Naive thymus-derived CD4-positive, alpha-beta T cell (primary cell): ENCODE results near the gene STK32C. TPM values are rescaled to one million over a fixed set of nuclear protein-coding genes. Genes with fewer than 3 reads are reported as not detected.

Experiments
- ATAC-seq: fragments of 150-1000 bp; cut with Tn5 transposase; 2 replicates; pipeline ENCODE4 v1.10.0; 2021; ENCODE audit warnings: mild to moderate bottlenecking, moderate library complexity
- CTCF ChIA-PET: fragments of 350-600 bp; sonication (Branson Sonifier 250); formaldehyde crosslinking; loops from one replicate; lab custom pipeline; 2021; ENCODE audit warnings: antibody characterized with exemption; lab: Charles Lee
- POLR2A ChIA-PET: fragments of 350-600 bp; sonication (Branson Sonifier 250); formaldehyde crosslinking; loops from one replicate; lab custom pipeline; 2021; ENCODE audit warnings: antibody characterized with exemption, inconsistent platforms; lab: Charles Lee
- DNase-seq, 9 donors: peaks; one replicate each; pipeline versions ENCODE4 v3.0.0 to v3.0.0-alpha.2; 2020 to 2022; ENCODE audit warnings: mixed read lengths in 1 of 9
- H3K27ac ChIP-seq: one replicate; pipeline ENCODE4 v1.7.0; 2013; ENCODE audit warnings: mild to moderate bottlenecking, low read depth, low read length, moderate library complexity
- H3K27me3 ChIP-seq, 2 donors: one replicate each; pipeline ENCODE4 v1.7.0; 2013; ENCODE audit warnings: low read length in 2 of 2, mild to moderate bottlenecking in 2 of 2, moderate library complexity in 2 of 2; ENCODE audit not compliant: control insufficient read depth in 2 of 2, insufficient read depth in 2 of 2
- H3K36me3 ChIP-seq, 3 experiments: 1 replicate in 2 of 3; 2 replicates in 1 of 3; pipeline ENCODE4 v1.7.0; 2013; ENCODE audit warnings: low read length in 3 of 3, mild to moderate bottlenecking in 3 of 3, moderate library complexity in 1 of 3; ENCODE audit not compliant: insufficient read depth in 3 of 3, control insufficient read depth in 2 of 3
- H3K4me1 ChIP-seq, 2 donors: one replicate each; pipeline ENCODE4 v1.7.0; 2013; ENCODE audit warnings: low read length in 2 of 2, mild to moderate bottlenecking in 2 of 2, moderate library complexity in 1 of 2; ENCODE audit not compliant: control insufficient read depth in 2 of 2, insufficient read depth in 2 of 2
- H3K4me3 ChIP-seq: 2 replicates; pipeline ENCODE4 v1.7.0; 2013; ENCODE audit warnings: mild to moderate bottlenecking, low read length
- H3K9me3 ChIP-seq, 3 experiments: 1 replicate in 2 of 3; 2 replicates in 1 of 3; pipeline ENCODE4 v1.7.0; 2013; ENCODE audit warnings: low read length in 3 of 3; ENCODE audit not compliant: control insufficient read depth in 2 of 3
- H3K27ac Mint-ChIP-seq, 9 donors: one replicate each; pipeline ENCODE4 v1.8.0; 2020 to 2022; ENCODE audit warnings: mixed read lengths in 9 of 9, mild to moderate bottlenecking in 8 of 9, moderate library complexity in 5 of 9, inconsistent platforms in 2 of 9
- H3K27me3 Mint-ChIP-seq, 5 donors: one replicate each; pipeline ENCODE4 v1.8.0; 2021 to 2022; ENCODE audit warnings: mixed read lengths in 5 of 5, mild to moderate bottlenecking in 1 of 5
- H3K36me3 Mint-ChIP-seq, 5 donors: one replicate each; pipeline ENCODE4 v1.8.0; 2020 to 2022; ENCODE audit warnings: mixed read lengths in 5 of 5, mild to moderate bottlenecking in 3 of 5, inconsistent platforms in 1 of 5
- H3K4me1 Mint-ChIP-seq, 7 donors: one replicate each; pipeline ENCODE4 v1.8.0; 2020 to 2022; ENCODE audit warnings: mixed read lengths in 7 of 7, mild to moderate bottlenecking in 3 of 7, inconsistent platforms in 1 of 7
- H3K4me3 Mint-ChIP-seq, 10 donors: one replicate each; pipeline ENCODE4 v1.8.0; 2020 to 2022; ENCODE audit warnings: mild to moderate bottlenecking in 10 of 10, mixed read lengths in 10 of 10, moderate library complexity in 6 of 10, inconsistent platforms in 2 of 10
- H3K9me3 Mint-ChIP-seq, 11 donors: one replicate each; pipeline ENCODE4 v1.8.0; 2020 to 2022; ENCODE audit warnings: mixed read lengths in 11 of 11, mild to moderate bottlenecking in 4 of 11, inconsistent platforms in 1 of 11, moderate library complexity in 1 of 11
- intact Hi-C, 2 donors: fragments of 100-400 bp; cut with micrococcal nuclease; formaldehyde crosslinking; loops; one replicate each; pipeline ENCODE4 v1.15.1; 2023
- polyA plus RNA-seq, 2 donors: library from polyadenylated mRNA; unstranded; fragments of 300-500 nt; fragmentation: Illumina TruSeq; gene quantifications; one replicate each; pipeline ENCODE4 v1.2.3, GENCODE V29; 2021
- total RNA-seq, 6 experiments: library from RNA in 5 of 6; stranded (reverse) in 5 of 6; gene quantifications; 1 replicate in 5 of 6; 2 replicates in 1 of 6; pipeline ENCODE4 v1.2.3 and lab custom pipeline; 2021 to 2026

The STK32C gene
- total and polyA plus RNA-seq, 7 experiments from 2014 or later, result 4.6 to 19.4 (median 11.8) TPM

DNA sequence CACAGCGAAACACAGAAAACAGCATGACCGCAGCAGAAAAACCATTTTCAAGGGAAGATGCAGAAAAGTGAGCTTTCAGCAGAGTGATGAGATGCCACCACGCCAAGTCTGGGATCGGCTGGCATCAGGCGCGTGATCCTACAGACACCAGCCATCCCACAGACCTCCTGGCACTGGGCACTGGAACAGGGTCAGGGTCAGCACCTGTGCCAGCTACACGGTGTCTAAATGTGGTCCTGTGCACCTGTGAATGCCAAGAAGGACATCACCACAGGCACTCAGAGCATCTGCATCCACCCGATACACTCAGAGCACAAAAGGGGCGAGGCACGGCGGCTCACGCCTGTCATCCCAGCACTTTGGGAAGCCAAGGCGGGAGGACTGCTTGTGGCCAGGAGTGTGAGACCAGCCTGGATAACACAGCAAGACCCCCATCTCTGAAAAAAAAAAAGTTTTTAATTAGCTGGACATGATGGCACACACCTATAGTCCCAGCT is 31.5 kb downstream of the STK32C start:
- no peak overlapping the region for H3K27ac ChIP-seq
- H3K4me3 ChIP-seq, result no peak overlapping the region
- H3K4me1 Mint-ChIP-seq, result peaks cover 3 to 21% (median 8%) of the 10 kb centered on the region in 7 donors
- H3K36me3 ChIP-seq, result no peaks in the 10 kb centered on the region
- H3K27me3 Mint-ChIP-seq, result no peaks in the 10 kb centered on the region
- no peaks in the 10 kb centered on the region for H3K36me3 Mint-ChIP-seq
- H3K27me3 ChIP-seq, result no peaks in the 10 kb centered on the region
- H3K4me3 Mint-ChIP-seq, result no peak overlapping the region
- ATAC-seq (no peak), DNase-seq (no peak)
- no peaks in the 10 kb centered on the region for H3K9me3 ChIP-seq
- intact Hi-C loops, result no loop called here
- POLR2A ChIA-PET, result interaction anchor here (0.6 kb wide), 1 partner anchor 12 kb away, joined by 3 read pairs; no protein-coding TSS in a partner anchor
- H3K27ac Mint-ChIP-seq, result no peak overlapping the region
- no peaks in the 10 kb centered on the region for H3K9me3 Mint-ChIP-seq
- CTCF ChIA-PET, result no interaction called here
- H3K4me1 ChIP-seq, result no peaks in the 10 kb centered on the region

GRCh38 chr10:132275426-132276178 is 32.1 kb downstream of the STK32C start:
- ChIA-PET POLR2A (interaction anchor here (0.6 kb wide), 1 partner anchor 11 kb away, joined by 3 read pairs; no protein-coding TSS in a partner anchor), CTCF (no interaction called here)
- Mint-ChIP-seq H3K4me1 (peaks cover 0 to 18% (median 4%) of the 10 kb centered on the region in 7 donors), H3K27ac (no peak overlapping the region), H3K4me3 (no peak overlapping the region), H3K9me3 (no peaks in the 10 kb centered on the region), H3K36me3 (no peaks in the 10 kb centered on the region), H3K27me3 (no peaks in the 10 kb centered on the region)
- Histone ChIP-seq H3K27ac (no peak overlapping the region), H3K27me3 (no peaks in the 10 kb centered on the region), H3K4me3 (no peak overlapping the region), H3K36me3 (no peaks in the 10 kb centered on the region), H3K9me3 (no peaks in the 10 kb centered on the region), H3K4me1 (no peaks in the 10 kb centered on the region)
- intact Hi-C loops, result no loop called here
- DNase-seq (no peak), ATAC-seq (no peak)

- intact Hi-C loops, result no loop called here
- H3K27me3 ChIP-seq, result no peaks in the 10 kb centered on the region
- CTCF ChIA-PET, result no interaction called here
- no peaks in the 10 kb centered on the region for H3K36me3 Mint-ChIP-seq
- POLR2A ChIA-PET, result no interaction called here
- H3K4me1 ChIP-seq, result no peaks in the 10 kb centered on the region
- no peak overlapping the region for H3K4me3 Mint-ChIP-seq
- no peak overlapping the region for H3K4me3 ChIP-seq
- H3K27ac Mint-ChIP-seq, result no peak overlapping the region
- H3K9me3 ChIP-seq, result no peaks in the 10 kb centered on the region
- DNase-seq (no peak), ATAC-seq (no peak)
- no peak overlapping the region for H3K27ac ChIP-seq
- H3K36me3 ChIP-seq, result no peaks in the 10 kb centered on the region
- peaks cover 0 to 11% (median 4%) of the 10 kb centered on the region in 7 donors for H3K4me1 Mint-ChIP-seq
- H3K27me3 Mint-ChIP-seq, result no peaks in the 10 kb centered on the region
- no peaks in the 10 kb centered on the region for H3K9me3 Mint-ChIP-seq
Observed at GRCh38 chr10:132274986-132275385, 32.8 kb downstream of the STK32C start.

DNA sequence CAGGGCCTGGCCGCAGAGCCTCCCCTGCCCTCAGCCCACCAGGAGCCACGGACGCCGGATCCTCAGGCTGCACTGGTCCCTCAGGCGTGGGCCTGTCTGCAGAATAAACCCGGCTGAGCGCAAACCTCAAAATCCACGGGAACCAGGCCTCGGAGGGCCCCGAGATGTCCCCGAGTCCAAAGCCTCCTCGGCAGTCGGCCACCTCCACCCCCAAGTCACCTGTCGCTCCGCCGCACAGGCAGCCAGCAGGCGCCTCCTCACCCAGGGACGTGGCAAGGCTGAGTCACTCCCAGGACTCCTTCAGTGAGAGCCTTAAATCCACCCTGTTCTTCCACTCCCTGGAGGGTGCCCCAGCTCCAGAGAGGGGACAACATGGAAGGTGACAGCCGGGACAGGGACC is 33.2 kb downstream of the STK32C start:
- ATAC-seq (no peak), DNase-seq (no peak)
- Mint-ChIP-seq H3K4me3 (no peak overlapping the region), H3K4me1 (peaks cover 0 to 11% (median 4%) of the 10 kb centered on the region in 7 donors), H3K27me3 (no peaks in the 10 kb centered on the region), H3K27ac (no peak overlapping the region), H3K36me3 (no peaks in the 10 kb centered on the region), H3K9me3 (no peaks in the 10 kb centered on the region)
- Histone ChIP-seq H3K27me3 (no peaks in the 10 kb centered on the region), H3K9me3 (no peaks in the 10 kb centered on the region), H3K4me3 (no peak overlapping the region), H3K4me1 (no peaks in the 10 kb centered on the region), H3K27ac (no peak overlapping the region), H3K36me3 (no peaks in the 10 kb centered on the region)
- intact Hi-C loops, result no loop called here
- ChIA-PET CTCF (no interaction called here), POLR2A (no interaction called here)

GRCh38 chr10:132273966-132274365 is 33.8 kb downstream of the STK32C start:
- Histone ChIP-seq H3K27ac (no peak overlapping the region), H3K4me1 (no peaks in the 10 kb centered on the region), H3K36me3 (no peaks in the 10 kb centered on the region), H3K9me3 (no peaks in the 10 kb centered on the region), H3K27me3 (no peaks in the 10 kb centered on the region), H3K4me3 (no peak overlapping the region)
- Mint-ChIP-seq H3K9me3 (peaks cover 0 to under 1% (median 0%) of the 10 kb centered on the region in 11 donors), H3K36me3 (no peaks in the 10 kb centered on the region), H3K4me1 (peaks cover 0 to 9% (median 4%) of the 10 kb centered on the region in 7 donors), H3K27me3 (no peaks in the 10 kb centered on the region), H3K27ac (no peak overlapping the region), H3K4me3 (no peak overlapping the region)
- no peak for ATAC-seq
- CTCF ChIA-PET, result no interaction called here
- intact Hi-C loops, result no loop called here
- no peak for DNase-seq
- POLR2A ChIA-PET, result no interaction called here

DNA sequence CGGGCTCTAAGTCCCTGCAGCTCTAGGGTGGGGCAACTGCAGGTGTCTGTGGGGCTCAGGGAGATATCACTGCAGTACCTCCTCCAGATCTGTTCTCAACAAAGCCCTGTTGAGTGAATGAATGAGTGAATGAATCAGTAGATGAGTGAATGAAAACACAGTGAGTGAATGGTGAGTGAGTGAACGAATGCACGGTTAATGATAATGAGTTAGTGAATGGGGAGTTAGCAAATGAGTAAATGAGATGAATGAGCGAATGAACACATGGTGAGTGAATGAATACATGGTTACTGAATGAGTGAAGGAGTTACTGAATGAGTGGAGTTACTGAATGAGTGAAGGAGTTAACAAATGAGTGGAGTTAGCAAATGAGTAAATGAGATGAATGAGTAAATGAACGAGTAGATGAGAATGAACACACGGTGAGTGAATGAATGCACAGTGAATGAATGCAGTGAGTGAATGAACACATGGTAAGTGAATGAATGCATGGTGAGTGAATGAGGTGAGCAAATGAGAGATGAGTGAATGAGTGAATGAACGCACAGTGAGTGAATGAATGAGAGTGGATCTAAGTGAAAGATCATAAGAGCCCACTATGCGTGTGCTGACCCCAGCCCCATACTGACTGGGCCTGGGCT is 34.3 kb downstream of the STK32C start:
- H3K27ac Mint-ChIP-seq, result peak overlapping the region in 1 of 9 donors; percentile 22
- H3K27me3 ChIP-seq, result no peaks in the 10 kb centered on the region
- no peaks in the 10 kb centered on the region for H3K9me3 ChIP-seq
- CTCF ChIA-PET, result no interaction called here
- H3K36me3 ChIP-seq, result no peaks in the 10 kb centered on the region
- H3K27me3 Mint-ChIP-seq, result no peaks in the 10 kb centered on the region
- H3K9me3 Mint-ChIP-seq, result peaks cover 0 to 6% (median 0%) of the 10 kb centered on the region in 11 donors
- H3K36me3 Mint-ChIP-seq, result no peaks in the 10 kb centered on the region
- no peak overlapping the region for H3K4me3 ChIP-seq
- peaks cover 0 to 9% (median 4%) of the 10 kb centered on the region in 7 donors for H3K4me1 Mint-ChIP-seq
- no peak for ATAC-seq
- H3K4me3 Mint-ChIP-seq, result no peak overlapping the region
- H3K4me1 ChIP-seq, result no peaks in the 10 kb centered on the region
- POLR2A ChIA-PET, result no interaction called here
- H3K27ac ChIP-seq, result no peak overlapping the region
- intact Hi-C loops, result no loop called here
- DNase-seq, result no peak
